NCI-H1048 (cell line): ENCODE data around the gene TMEM164.
"Not testable (repeated sequence)": the region's sequence is repeated elsewhere in the genome, so short reads cannot be mapped to it uniquely, and the experiment has no call there.

Experiments
- DNase-seq: peaks from one replicate; lab custom pipeline; 2025; lab: John Stamatoyannopoulos, UW

Gene TMEM164

GRCh38 chrX:110132450-110133114 is 129.7 kb downstream of the TMEM164 start:
- no peak for DNase-seq

GRCh38 chrX:110133735-110134370 is 130.9 kb downstream of the TMEM164 start:
- no peak for DNase-seq

GRCh38 chrX:110135618-110136017 is 132.7 kb downstream of the TMEM164 start:
- no peak for DNase-seq

- DNase-seq: no peak
These were observed 133.2 kb downstream of the TMEM164 start for GRCh38 chrX:110136136-110136535.

- no peak for DNase-seq
These were observed 135.6 kb downstream of the TMEM164 start for GRCh38 chrX:110138557-110138956.

- no peak for DNase-seq
These were observed 136.3 kb downstream of the TMEM164 start for GRCh38 chrX:110139172-110139571.

GRCh38 chrX:110142096-110142495 is 139.2 kb downstream of the TMEM164 start:
- DNase-seq: no peak

- no peak for DNase-seq
These were observed 140.7 kb downstream of the TMEM164 start for GRCh38 chrX:110143454-110144210.

- no peak for DNase-seq
These were observed 142.4 kb downstream of the TMEM164 start for GRCh38 chrX:110145311-110145710.

GRCh38 chrX:110145854-110146253 is 142.9 kb downstream of the TMEM164 start:
- DNase-seq: no peak

- no peak for DNase-seq
These were observed 143.6 kb downstream of the TMEM164 start for GRCh38 chrX:110146521-110146920.

GRCh38 chrX:110153244-110153643 is 150.3 kb downstream of the TMEM164 start:
- DNase-seq: no peak

- DNase-seq: no peak
These were observed 151.0 kb downstream of the TMEM164 start for GRCh38 chrX:110153896-110154295.

GRCh38 chrX:110154328-110154727 is 151.4 kb downstream of the TMEM164 start:
- DNase-seq: not testable (repeated sequence)

- DNase-seq: no peak
These were observed 152.8 kb downstream of the TMEM164 start for GRCh38 chrX:110155759-110156158.

- no peak for DNase-seq
These were observed 153.3 kb downstream of the TMEM164 start for GRCh38 chrX:110156167-110156754.

GRCh38 chrX:110157444-110157843 is 154.5 kb downstream of the TMEM164 start:
- DNase-seq: no peak

- no peak for DNase-seq
These were observed 156.3 kb downstream of the TMEM164 start for GRCh38 chrX:110159235-110159634.

GRCh38 chrX:110159865-110160264 is 157.0 kb downstream of the TMEM164 start:
- DNase-seq: no peak

GRCh38 chrX:110161361-110161686 is 158.4 kb downstream of the TMEM164 start:
- no peak for DNase-seq

GRCh38 chrX:110162131-110162530 is 159.2 kb downstream of the TMEM164 start:
- no peak for DNase-seq

- DNase-seq: no peak
These were observed 160.0 kb downstream of the TMEM164 start for GRCh38 chrX:110162867-110163266.

- no peak for DNase-seq
These were observed 160.6 kb downstream of the TMEM164 start for GRCh38 chrX:110163488-110163887.
